Stimulated activated CD4-positive, alpha-beta T cell treated with anti-CD3 and anti-CD28 coated beads, Interleukin-15, amount 100 ng/mL, for 1 hour (primary cell): ENCODE measurements around the gene MYOM1.

ENCODE experiments used
- DNase-seq, 2 donors: peaks; one replicate each; pipeline ENCODE4 v3.0.0-alpha.2; 2020; ENCODE audit warnings: low read depth in 1 of 2, low spot score in 1 of 2

Gene MYOM1

GRCh38 chr18:3219631-3220335 lies at the start of gene MYOM1:
MYOM1 (minus strand) TSS chr18:3219968; CDS start chr18:3215223, 4,745 bp downstream.
- DNase-seq, result no peak

- no peak for DNase-seq
Measured at GRCh38 chr18:3269241-3269913, 49.6 kb upstream of the MYOM1 start.

- DNase-seq, result no peak
Measured at GRCh38 chr18:3268306-3268705, 48.5 kb upstream of the MYOM1 start.

GRCh38 chr18:3266062-3266608 lies 46.4 kb upstream of the MYOM1 start:
- DNase-seq, result no peak

GRCh38 chr18:3265564-3266033 lies 45.8 kb upstream of the MYOM1 start:
- no peak for DNase-seq

- DNase-seq, result no peak
Measured at GRCh38 chr18:3264362-3264761, 44.6 kb upstream of the MYOM1 start.

- no peak for DNase-seq
Measured at GRCh38 chr18:3263132-3263700, 43.4 kb upstream of the MYOM1 start.

GRCh38 chr18:3262234-3263131 lies 42.7 kb upstream of the MYOM1 start:
- DNase-seq, result peak in 1 of 2 donors; percentile 15

- DNase-seq, result peak; percentile 63
Measured at GRCh38 chr18:3261373-3262233, 41.8 kb upstream of the MYOM1 start, which contains the start of gene MYL12B. MYL12B (plus strand) TSS chr18:3262133; CDS start chr18:3272899, 10,766 bp downstream.

GRCh38 chr18:3260995-3261372 lies 41.2 kb upstream of the MYOM1 start:
- DNase-seq, result no peak

- no peak for DNase-seq
Measured at GRCh38 chr18:3257627-3258120, 37.9 kb upstream of the MYOM1 start.

GRCh38 chr18:3256693-3257626 lies 37.2 kb upstream of the MYOM1 start:
- DNase-seq, result no peak

- DNase-seq, result no peak
Measured at GRCh38 chr18:3255611-3256165, 35.9 kb upstream of the MYOM1 start.

GRCh38 chr18:3254725-3255124 lies 35.0 kb upstream of the MYOM1 start:
- DNase-seq, result no peak

- no peak for DNase-seq
Measured at GRCh38 chr18:3252843-3253242, 33.1 kb upstream of the MYOM1 start.

GRCh38 chr18:3251963-3252277 lies 32.2 kb upstream of the MYOM1 start:
- DNase-seq, result no peak

GRCh38 chr18:3251249-3251962 lies 31.6 kb upstream of the MYOM1 start:
- no peak for DNase-seq
